Kidney capillary endothelial cell (primary cell): ENCODE data around the gene MAN1C1.
"Not testable (repeated sequence)": the region's sequence is repeated elsewhere in the genome, so short reads cannot be mapped to it uniquely, and the experiment has no call there.

Source experiments
- DNase-seq: peaks from one replicate; pipeline ENCODE4 v3.0.0-alpha.2; 2018; ENCODE audit warnings: low spot score

Gene MAN1C1

DNA sequence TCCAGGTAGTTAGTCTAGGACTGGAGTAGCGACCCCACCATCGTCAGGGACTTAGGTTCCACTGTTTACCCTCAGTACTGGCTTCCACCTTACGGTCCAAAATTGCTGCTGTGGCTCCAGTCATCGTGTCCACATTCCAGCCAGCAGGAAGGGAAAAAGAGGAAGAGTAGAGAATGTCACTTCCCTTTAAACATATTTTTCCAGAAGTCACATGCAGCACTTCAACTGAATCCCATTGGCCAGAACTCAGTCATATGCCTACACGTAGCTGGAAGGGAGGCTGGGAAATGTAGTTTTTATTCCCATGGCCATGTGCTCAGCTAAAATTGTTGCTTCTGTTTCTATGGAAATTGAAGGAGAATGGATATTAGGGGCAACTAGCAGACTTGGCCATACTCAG lies 99.3 kb downstream of the MAN1C1 start:
- DNase-seq, result no peak

DNA sequence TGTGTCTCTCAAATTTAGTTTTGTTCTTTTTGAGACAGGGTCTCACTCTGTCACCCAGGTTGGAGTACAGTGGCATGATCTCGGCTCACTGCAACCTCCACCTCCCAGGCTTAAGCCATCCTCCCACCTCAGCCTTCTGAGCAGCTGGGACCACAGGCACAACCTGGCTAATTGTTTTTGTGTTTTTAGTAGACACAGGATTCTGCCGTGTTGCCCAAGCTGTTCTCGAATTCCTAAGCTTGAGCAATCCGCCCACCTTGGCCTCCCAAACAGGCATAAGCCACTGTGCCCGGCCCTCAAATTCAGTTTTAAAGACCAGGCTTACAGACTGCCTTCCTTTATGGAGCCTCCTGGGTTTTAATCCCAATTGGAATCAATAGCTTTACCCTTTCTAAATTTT lies 99.7 kb downstream of the MAN1C1 start:
- DNase-seq, result no peak

DNA sequence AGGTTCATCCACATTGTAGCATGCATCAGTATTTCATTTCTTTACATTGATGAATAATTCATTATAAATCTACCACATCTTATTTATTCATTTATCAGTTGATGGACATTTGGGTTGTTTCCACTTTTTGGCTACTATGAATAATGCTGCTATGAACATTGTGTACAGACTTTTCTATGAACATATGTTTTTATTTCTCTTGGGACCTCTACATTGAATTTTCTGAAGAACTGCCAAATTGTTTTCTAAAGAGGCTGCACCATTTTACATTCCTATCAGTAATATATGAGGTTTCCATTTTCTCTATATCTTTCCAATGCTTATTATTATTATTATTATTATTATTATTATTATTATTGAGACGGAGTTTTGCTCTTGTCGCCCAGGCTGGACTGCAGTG lies 102.1 kb downstream of the MAN1C1 start:
- DNase-seq, result no peak

DNA sequence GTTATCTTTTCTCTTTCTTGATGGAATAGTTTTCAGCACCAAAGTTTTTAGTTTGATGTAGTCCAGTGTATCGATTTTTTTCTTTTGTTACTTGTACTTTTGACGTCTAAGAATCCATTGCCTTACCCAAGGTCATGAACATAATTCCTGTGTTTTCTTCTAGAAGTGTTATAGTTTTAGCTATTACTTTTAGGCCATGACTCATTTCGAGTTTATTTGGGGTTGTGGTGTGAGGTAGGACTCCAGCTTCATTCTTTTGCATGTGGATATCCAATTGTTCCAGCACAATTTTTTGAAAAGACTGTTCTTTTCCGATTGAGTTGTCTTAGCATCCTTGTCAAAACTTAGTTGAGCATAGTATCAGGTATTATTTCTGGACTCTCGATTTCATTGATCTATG lies 104.0 kb downstream of the MAN1C1 start:
- no peak for DNase-seq

DNA sequence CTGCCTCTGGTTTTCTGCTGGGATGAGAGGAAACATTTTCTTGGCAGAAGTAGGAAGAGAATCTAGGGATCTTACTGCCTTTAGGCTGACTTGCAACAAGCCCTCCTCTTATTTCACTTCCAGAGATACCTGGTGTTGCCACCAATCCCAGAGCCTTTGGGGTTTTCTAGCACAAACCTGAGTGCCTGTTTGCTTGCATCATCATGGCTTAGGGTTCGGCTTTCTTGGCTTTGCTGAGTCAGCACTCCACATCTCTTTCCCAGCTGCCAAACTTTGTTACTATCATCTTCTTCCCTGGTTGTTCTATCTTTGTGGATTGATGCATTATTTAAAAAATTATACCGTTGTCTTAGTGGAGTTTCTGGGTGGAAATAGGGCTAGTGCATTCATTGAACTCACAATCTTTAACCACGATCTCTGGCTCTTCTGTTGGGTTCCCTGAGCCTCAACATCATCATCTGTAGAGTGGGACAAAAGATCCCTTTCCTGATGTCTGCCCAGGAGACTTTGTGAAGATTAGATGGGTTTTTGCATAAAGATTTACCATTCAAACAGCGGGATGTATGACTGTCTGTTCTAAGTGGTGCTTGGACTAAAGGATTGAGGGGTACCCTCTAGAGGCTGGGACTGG lies 106.8 kb downstream of the MAN1C1 start:
- no peak for DNase-seq

DNA sequence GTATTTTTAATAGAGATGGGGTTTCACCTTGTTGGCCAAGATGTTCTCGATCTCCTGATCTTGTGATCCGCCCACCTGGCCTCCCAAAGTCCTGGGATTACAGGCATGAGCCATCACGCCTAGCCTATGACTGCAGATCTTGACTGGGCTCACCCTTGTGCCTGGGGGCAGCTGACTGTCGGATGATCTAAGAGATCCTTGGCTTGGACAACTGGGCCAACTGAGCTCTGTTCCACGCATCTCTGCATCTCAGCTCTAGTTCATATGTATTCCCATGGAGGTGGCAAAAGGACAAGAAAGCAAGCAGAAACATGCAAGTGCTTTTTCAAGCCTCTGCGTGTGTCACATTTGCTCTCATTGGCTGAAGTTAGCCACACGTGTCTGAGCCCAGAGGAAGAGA lies 107.6 kb downstream of the MAN1C1 start:
- DNase-seq, result no peak

DNA sequence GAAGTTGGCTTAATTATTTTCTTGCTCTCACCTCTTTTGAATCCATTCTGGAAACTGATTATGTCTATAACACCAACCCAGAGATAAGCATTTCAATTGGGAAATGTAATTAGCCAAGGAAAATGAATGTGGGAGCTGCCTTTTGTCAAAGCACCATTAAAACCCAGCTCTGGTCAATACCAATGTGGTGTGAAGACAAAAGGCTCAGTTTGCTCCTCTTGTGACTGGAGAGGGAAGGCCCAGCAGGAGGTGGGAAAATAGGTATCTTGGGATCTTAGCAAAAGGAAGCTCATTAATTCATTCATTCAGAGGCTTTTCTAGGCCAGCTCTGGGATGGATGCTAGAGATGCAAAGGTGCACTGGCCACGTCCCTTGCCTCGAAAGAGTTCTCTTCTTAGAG lies 108.4 kb downstream of the MAN1C1 start:
- DNase-seq, result no peak

DNA sequence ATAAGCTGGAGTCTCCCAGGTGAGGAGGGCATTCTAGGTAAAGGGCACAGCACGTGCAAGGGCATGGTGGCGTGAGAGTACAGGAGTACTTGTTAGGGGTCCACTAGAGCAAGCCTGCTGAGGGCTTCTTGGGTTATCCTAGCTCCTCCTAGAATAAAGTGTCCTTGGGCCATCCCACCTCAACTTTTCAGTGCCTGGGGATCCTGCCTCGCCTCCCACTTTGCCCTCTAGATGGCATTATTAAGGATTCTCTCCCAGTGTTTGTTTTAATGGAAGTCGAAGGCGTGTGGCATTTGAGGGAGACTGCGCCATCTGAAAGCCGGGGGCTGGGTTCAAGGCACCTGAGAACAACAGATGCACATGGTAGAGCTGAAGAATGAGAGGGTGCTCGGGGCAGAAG lies 108.9 kb downstream of the MAN1C1 start:
- DNase-seq, result no peak

DNA sequence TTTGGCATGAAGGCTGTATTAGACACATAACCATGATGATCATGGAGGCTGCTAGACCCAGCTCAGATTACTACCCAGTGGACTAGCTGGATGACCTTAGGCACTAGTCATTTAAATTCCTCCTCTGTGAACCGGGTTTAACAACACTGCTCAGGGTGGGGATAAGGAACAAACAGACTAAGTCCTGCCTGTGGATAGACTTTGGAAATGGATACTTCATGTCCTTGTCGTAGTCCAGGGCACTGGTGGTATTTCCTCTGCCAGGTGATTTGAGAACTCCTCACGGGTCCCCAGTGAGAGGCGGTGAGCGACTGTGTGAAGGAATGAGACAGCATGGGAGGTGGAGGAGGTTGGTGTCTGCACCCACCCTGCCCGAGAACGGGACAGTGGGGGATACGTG lies 110.5 kb downstream of the MAN1C1 start:
- DNase-seq, result no peak

DNA sequence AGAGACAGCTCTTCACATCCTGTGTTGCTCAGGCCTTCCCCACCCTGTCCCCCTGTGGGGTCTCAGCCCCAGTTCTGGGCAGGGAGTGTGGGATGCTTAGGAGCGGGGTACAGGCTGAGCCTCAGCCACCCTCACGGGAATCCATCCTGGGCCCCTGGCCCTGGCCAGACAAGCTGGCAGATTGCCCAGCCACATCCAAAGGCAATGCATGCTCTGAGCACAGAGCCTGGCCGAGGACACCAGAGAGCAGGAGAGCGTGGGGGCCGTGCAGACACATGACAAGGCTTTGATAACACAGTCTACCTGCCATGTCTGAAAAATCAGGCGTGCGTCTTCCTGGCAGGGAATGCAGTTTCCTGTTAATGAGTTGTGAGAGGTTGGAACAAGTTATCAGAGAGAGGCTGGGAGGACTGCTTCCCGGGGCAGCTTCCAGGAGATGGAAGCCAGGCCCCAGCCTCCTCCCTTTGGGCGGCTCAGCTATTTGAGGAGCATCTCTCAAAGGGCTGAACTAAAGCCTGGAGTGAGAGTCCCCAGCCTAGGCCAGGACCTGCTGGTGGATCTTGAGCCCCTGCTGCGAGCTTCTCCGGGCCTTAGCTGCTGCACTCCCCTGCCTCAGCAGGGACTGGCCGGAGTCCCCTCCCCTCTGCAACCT lies 111.2 kb downstream of the MAN1C1 start:
- DNase-seq, result no peak

DNA sequence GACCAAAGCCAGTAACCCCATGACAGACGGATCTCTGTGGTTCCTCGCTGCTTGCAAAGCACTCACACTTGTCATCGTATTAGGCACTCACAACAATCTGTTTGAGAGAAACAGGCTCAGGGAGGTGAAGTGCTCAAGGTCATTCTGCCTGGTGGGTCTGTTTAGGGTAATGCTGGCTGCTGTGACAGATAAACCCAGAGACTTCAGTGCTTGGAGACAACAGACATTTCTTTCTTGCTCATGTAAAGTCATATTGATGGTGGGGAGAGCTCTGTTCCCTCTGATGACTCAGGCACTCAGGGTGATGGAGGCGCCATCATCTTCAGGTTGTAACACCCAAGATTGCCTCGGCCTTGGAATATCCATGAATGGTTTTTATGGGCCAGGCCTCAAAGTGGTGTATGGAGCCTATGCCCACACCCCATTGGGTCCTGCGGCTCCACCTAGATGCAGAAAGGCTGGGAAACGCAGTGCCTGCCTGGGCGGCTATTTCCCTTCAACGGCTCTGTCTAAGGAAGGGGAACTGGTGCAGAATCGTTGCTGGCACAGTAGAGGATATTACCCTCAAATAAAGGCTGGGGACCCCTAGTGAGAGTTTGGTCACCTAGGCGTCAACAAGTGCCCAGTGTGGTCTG lies 111.8 kb downstream of the MAN1C1 start:
- no peak for DNase-seq

DNA sequence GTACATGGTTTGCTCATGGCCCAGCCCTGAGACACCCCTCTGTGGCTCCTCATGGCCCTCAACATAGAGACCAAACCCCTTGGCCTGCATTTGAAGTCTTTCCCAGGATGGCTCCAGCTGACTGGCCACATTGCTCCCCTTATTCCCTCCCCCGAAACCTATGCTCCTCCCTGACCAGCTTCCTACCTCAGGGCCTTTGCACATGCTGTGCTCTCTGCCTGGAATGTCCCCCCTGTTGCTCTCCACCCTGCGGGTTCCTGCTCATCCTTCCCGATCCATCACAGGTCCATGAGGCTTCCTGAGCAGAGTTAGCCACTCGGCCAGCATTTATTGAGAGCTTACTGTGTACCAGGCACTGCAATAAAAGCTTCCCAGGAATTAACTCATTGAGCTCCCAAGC lies 112.5 kb downstream of the MAN1C1 start:
- DNase-seq, result no peak

DNA sequence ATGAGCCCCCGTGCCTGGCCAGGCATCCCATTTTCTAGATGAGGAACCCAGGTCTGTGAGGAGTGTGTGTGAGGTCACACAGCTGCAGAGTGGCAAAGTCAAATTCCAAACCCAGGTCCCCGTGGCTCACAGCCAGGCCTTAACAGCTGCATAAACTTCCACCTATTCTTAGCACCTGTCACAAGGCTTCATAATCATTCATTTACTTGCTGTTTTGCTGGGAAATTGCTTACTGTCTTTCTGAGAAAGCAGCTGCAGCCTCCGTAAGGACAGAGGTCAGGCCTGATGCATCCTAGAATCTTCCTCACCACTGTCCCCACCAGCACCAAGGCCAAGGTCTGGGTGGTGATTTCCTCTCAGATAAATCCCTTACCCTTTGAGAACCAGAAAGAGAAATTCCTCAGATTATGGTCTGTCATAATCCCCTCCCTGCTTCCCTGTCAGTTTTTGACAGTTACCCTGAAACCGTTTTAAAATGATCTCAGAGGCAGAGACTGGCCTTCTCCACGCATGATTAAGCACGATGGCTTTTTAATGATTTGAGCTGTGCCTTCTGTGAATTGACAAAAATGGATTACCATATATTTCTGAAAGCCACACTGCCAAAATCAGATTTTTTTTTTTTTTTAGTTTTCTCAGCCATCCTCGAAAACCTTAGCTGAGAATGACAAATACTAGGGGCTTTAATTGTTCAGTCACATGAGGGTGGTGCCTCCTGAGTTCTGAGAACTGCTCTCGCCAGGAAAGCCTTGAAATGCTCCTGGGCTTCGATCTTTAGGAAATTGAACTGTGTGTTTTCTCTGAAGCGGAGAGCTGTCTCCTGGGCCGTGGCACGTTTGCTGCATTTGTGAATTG lies 113.4 kb downstream of the MAN1C1 start:
- no peak for DNase-seq

DNA sequence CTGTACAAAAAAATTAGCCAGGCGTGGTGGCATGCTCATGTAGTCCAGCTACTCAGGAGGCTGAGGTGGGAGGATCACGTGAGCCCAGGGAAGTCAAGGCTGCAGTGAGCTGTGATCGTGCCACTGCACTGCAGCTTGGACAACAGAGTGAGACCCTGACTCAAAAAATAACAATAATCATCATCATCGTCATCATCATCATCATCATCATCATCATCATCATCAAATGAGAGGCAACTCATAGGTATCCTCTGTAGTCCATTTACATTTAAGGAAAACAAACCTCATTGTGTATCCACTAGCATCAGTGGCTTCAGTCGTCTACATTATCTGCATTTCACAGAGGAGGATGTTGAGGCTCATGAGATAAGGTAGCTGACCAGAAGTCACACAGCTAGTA lies 114.6 kb downstream of the MAN1C1 start:
- DNase-seq, result no peak

DNA sequence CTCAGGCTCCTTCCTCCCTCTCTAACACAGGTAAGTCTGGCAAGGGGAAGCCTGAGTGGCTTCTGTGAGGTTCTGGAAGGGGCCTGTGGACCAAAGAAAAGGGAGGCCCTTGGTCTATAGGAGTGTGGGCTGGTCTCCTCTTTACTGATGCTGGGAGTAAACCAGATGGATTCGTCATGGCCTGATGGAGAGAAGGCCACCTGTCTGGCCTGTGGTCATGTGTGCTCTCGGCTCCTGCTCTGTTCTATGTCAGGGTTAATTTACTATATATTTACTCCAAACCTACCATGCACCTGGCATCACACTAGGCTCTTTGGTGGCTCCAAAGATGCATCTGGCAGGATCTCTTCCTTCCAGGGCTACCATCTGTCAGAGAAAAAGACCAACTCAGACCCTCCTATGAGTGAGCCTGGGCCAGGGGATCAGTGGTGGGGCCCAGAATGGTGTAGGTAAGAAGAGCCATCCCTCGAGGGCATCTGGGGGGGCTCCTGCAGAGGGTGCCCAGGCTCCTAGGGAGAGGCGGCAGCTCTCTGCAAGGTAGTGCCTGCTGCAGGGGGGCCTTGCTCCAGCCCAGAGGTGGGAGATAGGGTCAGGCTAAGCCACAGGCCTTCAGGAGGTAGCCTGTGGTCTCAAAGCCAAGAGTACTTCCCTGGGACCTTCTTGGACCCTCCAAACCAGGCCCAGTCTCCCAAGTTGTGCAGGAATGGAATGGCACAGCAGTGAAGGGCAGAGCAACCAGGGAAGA lies 115.2 kb downstream of the MAN1C1 start:
- no peak for DNase-seq

DNA sequence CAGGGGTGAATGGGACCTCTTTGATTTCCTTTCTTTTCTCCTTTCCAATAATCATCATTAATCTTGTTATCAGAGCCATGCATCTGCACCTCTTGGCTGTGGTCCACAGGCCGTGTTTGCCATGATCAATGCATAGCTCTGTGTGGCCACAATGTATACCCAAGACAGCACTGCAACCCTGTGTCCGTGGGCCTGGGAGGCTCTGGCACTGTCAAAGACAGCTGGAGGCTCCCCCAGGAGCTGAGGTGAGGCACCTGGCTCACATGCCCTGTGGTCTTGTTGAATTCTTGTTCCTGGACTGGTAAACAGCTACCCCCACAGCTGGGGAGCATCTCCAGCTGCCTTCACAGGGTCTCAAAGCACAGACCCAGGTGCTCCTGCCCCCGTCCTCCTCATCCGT lies 116.2 kb downstream of the MAN1C1 start:
- no peak for DNase-seq

DNA sequence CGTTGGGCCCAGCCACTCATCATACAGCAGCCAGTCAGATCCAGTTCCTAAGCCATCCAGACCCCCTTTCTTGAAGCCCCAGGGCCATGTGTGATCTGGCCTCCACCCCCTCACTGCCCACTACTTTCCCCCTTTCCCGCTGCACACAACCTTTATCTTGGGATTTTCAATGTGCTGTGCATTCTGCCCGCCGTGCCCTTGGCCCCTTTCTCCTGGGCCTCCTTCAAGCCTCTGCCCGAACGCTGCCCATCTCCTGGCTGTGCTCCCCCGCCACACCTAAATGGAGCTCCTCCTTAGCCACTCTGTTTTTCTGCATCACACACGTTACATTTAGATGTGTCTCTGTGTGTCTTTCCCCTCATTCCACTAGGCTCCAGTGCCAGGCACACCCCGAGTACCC lies 116.7 kb downstream of the MAN1C1 start:
- no peak for DNase-seq

DNA sequence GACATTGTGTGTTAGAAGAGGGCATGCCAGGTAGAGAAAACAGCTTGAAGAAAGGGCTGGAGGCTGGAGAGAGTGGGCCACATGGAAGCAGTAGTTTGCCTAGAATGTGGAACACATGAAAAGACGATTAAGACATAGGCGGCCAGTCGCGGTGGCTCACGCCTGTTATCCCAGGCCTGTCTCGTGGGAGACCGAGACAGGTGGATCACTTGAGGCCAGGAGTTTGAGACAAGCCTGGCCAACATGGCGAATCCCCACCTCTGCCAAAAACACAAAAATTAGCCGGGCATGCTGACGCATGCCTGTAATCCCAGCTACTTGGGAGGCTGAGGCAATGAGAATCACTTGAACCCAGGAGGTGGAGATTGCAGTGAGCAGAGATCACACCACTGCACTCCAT lies 118.4 kb downstream of the MAN1C1 start:
- DNase-seq, result not testable (repeated sequence)

DNA sequence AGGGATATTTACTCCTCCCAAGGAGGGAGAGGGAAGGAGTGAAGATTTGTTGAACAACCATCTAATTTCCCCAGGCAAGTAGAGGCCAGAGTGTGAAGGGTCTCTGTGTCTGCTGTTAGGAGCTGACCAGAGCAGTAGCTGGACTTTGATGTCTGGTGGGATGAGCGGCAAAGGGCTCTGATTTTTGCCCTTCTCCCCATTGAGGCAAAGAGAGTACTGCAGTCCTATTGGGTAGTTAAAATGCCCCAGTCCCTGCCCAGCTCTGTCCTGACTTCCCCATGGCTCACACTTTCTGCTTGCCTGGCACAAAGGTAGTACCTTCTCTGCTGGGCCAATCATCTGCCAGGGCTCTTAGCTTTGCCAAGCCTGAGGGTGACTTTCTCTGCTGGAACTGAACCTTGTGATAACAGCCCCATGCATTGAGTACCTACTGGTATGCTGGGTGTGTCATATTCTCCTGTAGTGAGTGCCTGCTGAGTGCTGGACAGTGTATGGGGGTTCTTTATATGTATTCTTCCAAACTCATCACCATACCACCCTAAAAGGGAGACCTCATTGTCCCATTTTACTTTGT lies 119.5 kb downstream of the MAN1C1 start:
- DNase-seq, result no peak

DNA sequence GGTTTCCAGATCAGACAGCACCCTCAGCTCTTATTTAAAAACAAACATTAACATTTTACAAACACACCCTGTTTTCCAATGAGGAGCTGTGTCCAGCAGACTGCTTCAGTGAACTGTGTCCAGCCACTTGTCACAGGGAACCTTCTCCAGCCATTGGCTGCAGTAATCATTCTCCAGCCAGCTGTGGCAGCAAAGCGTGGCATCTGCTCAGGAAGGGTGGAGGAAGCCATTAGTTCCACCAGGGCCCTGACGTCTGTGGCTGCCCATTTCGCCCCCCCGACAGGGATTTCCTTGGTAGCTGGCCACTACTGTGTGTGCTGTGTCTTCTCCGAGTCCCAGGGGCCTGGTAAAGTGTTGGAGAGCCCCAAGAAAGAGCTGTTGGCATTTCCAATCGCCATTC lies 120.5 kb downstream of the MAN1C1 start:
- DNase-seq, result no peak

DNA sequence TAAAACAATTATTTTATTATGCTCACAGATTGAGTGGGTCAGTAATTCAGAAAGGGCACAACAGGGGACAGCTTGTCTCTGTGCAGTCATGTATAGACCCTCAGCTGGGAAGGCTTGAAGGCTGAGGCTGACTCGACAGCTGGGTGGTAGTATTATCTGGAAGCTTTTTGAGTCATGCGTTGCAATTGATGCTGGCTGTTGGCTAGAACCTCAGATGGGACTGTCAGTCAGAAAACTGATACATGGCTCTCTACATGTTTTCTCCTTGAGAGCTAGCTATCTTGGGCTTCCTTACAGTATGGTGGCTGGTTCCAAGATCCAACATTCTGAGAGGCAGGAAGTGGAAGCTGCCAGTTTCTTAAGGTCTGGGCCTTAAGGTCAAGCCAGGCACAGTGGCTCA lies 121.9 kb downstream of the MAN1C1 start:
- no peak for DNase-seq

DNA sequence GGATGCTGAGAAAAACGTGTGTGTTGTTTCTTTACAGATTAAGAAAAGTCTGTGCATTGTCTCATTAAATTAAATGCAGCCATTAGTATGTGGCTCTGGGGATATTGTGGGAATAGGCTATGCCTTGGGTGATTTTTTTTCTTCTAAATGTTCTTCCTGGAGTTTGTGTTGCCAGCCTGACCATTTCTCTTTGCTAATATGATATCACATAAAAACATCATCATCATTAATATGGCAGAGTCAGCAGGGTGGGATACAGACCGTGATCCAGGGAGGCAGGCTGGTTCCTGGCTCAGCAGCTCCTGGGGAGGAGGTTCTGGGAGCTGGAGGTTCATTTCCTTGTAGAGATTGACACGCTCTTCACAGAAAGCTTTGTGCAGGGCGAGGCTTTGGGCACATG lies 122.8 kb downstream of the MAN1C1 start:
- DNase-seq, result no peak
